ENCODE results near the gene CCSER1.

DNA sequence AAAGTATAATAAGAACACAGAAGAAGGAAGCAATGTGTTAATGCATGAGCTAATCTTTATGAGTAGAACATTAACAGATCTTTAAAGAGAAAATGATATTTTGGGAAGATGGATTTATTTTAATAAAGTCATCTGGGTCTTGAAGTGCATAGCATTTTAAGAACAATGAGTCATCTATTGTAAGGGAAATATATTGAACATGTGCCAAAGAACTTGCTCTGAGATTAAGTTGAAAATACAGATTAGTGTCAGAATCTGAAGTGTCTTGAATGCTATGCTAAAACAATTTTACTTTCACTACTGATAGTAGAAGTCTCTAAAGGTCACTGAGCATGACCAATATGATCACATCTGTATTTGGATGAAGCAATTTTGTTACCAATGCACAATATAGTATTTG, 1399.9 kb downstream of the CCSER1 start:
- no peak for TF ChIP-seq EZH2 (IDR thresholded peaks at IDR 0.05; ENCODE audit: borderline replicate concordance, low read depth, low read length, severe bottlenecking)
- TF ChIP-seq, protein P1, sequence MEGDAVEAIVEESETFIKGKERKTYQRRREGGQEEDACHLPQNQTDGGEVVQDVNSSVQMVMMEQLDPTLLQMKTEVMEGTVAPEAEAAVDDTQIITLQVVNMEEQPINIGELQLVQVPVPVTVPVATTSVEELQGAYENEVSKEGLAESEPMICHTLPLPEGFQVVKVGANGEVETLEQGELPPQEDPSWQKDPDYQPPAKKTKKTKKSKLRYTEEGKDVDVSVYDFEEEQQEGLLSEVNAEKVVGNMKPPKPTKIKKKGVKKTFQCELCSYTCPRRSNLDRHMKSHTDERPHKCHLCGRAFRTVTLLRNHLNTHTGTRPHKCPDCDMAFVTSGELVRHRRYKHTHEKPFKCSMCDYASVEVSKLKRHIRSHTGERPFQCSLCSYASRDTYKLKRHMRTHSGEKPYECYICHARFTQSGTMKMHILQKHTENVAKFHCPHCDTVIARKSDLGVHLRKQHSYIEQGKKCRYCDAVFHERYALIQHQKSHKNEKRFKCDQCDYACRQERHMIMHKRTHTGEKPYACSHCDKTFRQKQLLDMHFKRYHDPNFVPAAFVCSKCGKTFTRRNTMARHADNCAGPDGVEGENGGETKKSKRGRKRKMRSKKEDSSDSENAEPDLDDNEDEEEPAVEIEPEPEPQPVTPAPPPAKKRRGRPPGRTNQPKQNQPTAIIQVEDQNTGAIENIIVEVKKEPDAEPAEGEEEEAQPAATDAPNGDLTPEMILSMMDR (IDR thresholded peaks at IDR 0.05; ENCODE audit: borderline replicate concordance, extremely low read depth, low read length, poor library complexity, severe bottlenecking) = no peak
